DND-41 (cell line): ENCODE data around the gene NMUR2.

Experiments used
- EZH2 ChIP-seq: IDR thresholded peaks from 3 replicates; pipeline ENCODE4 v1.6.1; 2012; ENCODE audit warnings: borderline replicate concordance, low read depth, mild to moderate bottlenecking, moderate library complexity, low read length, inconsistent platforms; ENCODE audit not compliant: severe bottlenecking
- TF ChIP-seq, protein P1 (sequence below): IDR thresholded peaks from 2 replicates; pipeline ENCODE4 v1.5.1; 2012; ENCODE audit warnings: borderline replicate concordance, low read length, moderate library complexity, mild to moderate bottlenecking; ENCODE audit not compliant: poor library complexity, severe bottlenecking; ENCODE audit errors: extremely low read depth

DNA sequence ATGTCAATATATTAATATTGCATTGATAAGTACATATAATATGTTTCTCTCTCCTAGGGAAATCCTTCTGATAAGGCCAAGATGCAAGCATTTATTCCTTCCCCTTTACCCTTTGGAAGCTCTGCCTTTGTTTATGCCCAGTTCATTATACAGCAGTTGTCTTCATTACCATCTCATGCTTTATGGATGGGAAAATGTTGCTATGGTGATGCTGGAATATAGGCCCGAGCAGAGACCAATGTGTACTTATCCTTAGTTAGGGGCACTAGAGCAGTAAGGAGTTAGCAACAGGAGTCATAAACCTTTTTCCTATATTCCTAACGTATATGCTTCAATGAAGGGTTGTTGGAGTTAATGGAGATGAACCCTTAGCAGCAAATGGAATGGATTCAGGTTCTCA, 19.4 kb upstream of the NMUR2 start:
- TF ChIP-seq, protein P1, sequence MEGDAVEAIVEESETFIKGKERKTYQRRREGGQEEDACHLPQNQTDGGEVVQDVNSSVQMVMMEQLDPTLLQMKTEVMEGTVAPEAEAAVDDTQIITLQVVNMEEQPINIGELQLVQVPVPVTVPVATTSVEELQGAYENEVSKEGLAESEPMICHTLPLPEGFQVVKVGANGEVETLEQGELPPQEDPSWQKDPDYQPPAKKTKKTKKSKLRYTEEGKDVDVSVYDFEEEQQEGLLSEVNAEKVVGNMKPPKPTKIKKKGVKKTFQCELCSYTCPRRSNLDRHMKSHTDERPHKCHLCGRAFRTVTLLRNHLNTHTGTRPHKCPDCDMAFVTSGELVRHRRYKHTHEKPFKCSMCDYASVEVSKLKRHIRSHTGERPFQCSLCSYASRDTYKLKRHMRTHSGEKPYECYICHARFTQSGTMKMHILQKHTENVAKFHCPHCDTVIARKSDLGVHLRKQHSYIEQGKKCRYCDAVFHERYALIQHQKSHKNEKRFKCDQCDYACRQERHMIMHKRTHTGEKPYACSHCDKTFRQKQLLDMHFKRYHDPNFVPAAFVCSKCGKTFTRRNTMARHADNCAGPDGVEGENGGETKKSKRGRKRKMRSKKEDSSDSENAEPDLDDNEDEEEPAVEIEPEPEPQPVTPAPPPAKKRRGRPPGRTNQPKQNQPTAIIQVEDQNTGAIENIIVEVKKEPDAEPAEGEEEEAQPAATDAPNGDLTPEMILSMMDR: no peak
- no peak for TF ChIP-seq EZH2
